Astrocyte (in vitro differentiated cells and primary cell): ENCODE measurements around the gene LRRC31. TPM values are rescaled to one million over a fixed set of nuclear protein-coding genes. Genes with fewer than 3 reads are reported as not detected.

Source experiments
- DNase-seq: peaks from one replicate; pipeline ENCODE4 v3.0.0-alpha.2; 2010; ENCODE audit warnings: low read depth
- FAIRE-seq: peaks from 2 replicates; lab custom pipeline; 2011; peaks lifted over from hg19 to GRCh38; lab: Jason Lieb, UNC
- H2AFZ ChIP-seq: 2 replicates; pipeline ENCODE4 v1.6.0; 2012; ENCODE audit warnings: low read depth, low read length, inconsistent platforms
- H3K27ac ChIP-seq: 2 replicates; pipeline ENCODE4 v1.5.1; 2011; ENCODE audit warnings: low read depth, low read length, inconsistent platforms
- H3K27me3 ChIP-seq: 2 replicates; pipeline ENCODE4 v1.6.0; 2011; ENCODE audit warnings: low read length, inconsistent platforms; ENCODE audit not compliant: insufficient read depth
- H3K36me3 ChIP-seq: 2 replicates; pipeline ENCODE4 v1.5.1; 2011; ENCODE audit warnings: low read length, inconsistent platforms; ENCODE audit not compliant: insufficient read depth
- H3K4me1 ChIP-seq: 2 replicates; pipeline ENCODE4 v1.5.1; 2011; ENCODE audit warnings: low read length, inconsistent platforms; ENCODE audit not compliant: insufficient read depth
- H3K4me2 ChIP-seq: 2 replicates; pipeline ENCODE4 v1.6.0; 2012; ENCODE audit warnings: low read length, inconsistent platforms
- H3K4me3 ChIP-seq: 2 replicates; pipeline ENCODE4 v1.5.1; 2011; ENCODE audit warnings: low read depth, mild to moderate bottlenecking, low read length, inconsistent platforms; ENCODE audit not compliant: insufficient read depth
- H3K79me2 ChIP-seq: 2 replicates; pipeline ENCODE4 v1.6.0; 2012; ENCODE audit warnings: mild to moderate bottlenecking, low read length, inconsistent platforms; ENCODE audit not compliant: insufficient read depth
- H3K9ac ChIP-seq: 2 replicates; pipeline ENCODE4 v1.6.0; 2012; ENCODE audit warnings: mild to moderate bottlenecking, low read length, inconsistent platforms
- H3K9me3 ChIP-seq: 2 replicates; pipeline ENCODE4 v1.5.1; 2012; ENCODE audit warnings: low read depth, mild to moderate bottlenecking, low read length, inconsistent platforms; ENCODE audit not compliant: insufficient read depth
- H4K20me1 ChIP-seq: 2 replicates; pipeline ENCODE4 v1.6.0; 2012; ENCODE audit warnings: low read length, inconsistent platforms; ENCODE audit not compliant: insufficient read depth
- H3K27ac Mint-ChIP-seq: one replicate; pipeline ENCODE4 v1.8.0; 2021; ENCODE audit warnings: mild to moderate bottlenecking, mixed read lengths; ENCODE audit not compliant: unreplicated experiment
- H3K27me3 Mint-ChIP-seq: one replicate; pipeline ENCODE4 v1.8.0; 2021; ENCODE audit warnings: low read depth, mixed read lengths; ENCODE audit not compliant: unreplicated experiment
- H3K36me3 Mint-ChIP-seq: one replicate; pipeline ENCODE4 v1.8.0; 2021; ENCODE audit warnings: low read depth, mixed read lengths; ENCODE audit not compliant: unreplicated experiment
- H3K4me1 Mint-ChIP-seq: one replicate; pipeline ENCODE4 v1.8.0; 2021; ENCODE audit warnings: low read depth, mixed read lengths; ENCODE audit not compliant: unreplicated experiment
- H3K4me3 Mint-ChIP-seq: one replicate; pipeline ENCODE4 v1.8.0; 2021; ENCODE audit warnings: mild to moderate bottlenecking, moderate library complexity, mixed read lengths; ENCODE audit not compliant: unreplicated experiment
- H3K9me3 Mint-ChIP-seq: one replicate; pipeline ENCODE4 v1.8.0; 2021; ENCODE audit warnings: mild to moderate bottlenecking, mixed read lengths; ENCODE audit not compliant: unreplicated experiment
- CTCF ChIP-seq: IDR thresholded peaks from 2 replicates; pipeline ENCODE4 v1.5.1; 2011; ENCODE audit warnings: low read depth, mild to moderate bottlenecking, inconsistent platforms, low read length, moderate library complexity; ENCODE audit not compliant: insufficient read depth
- EZH2 ChIP-seq: IDR thresholded peaks from 2 replicates; pipeline ENCODE4 v1.6.1; 2012; ENCODE audit warnings: mild to moderate bottlenecking, low read length, inconsistent platforms; ENCODE audit not compliant: insufficient read depth
- total RNA-seq: library from RNA; stranded (reverse); gene quantifications from 2 replicates; pipeline ENCODE4 v1.2.1, GENCODE V29; 2021

The LRRC31 gene
- total RNA-seq, 1 donor from 2014 or later: 0.16 TPM

GRCh38 chr3:169863458-169863899 is 6.3 kb downstream of the LRRC31 start:
- Histone ChIP-seq H2AFZ (no peak overlapping the region), H3K4me3 (no peak overlapping the region), H3K9me3 (no peaks in the 10 kb centered on the region), H4K20me1 (no peaks in the 10 kb centered on the region), H3K36me3 (no peaks in the 10 kb centered on the region), H3K79me2 (no peaks in the 10 kb centered on the region), H3K4me1 (no peaks in the 10 kb centered on the region), H3K27ac (no peak overlapping the region), H3K27me3 (no peaks in the 10 kb centered on the region), H3K4me2 (no peak overlapping the region), H3K9ac (no peak overlapping the region)
- DNase-seq: peak; percentile 46
- no peak for FAIRE-seq
- Mint-ChIP-seq H3K36me3 (no peaks in the 10 kb centered on the region), H3K4me3 (no peak overlapping the region), H3K4me1 (no peaks in the 10 kb centered on the region), H3K27me3 (peaks cover 7% of the 10 kb centered on the region), H3K27ac (no peak overlapping the region), H3K9me3 (no peaks in the 10 kb centered on the region)
- TF ChIP-seq CTCF (peak; percentile 97), EZH2 (no peak)

- Histone ChIP-seq H2AFZ (no peak overlapping the region), H3K79me2 (no peaks in the 10 kb centered on the region), H3K27me3 (peaks cover 5% of the 10 kb centered on the region), H3K36me3 (no peaks in the 10 kb centered on the region), H3K4me1 (no peaks in the 10 kb centered on the region), H3K9ac (no peak overlapping the region), H4K20me1 (no peaks in the 10 kb centered on the region), H3K4me3 (no peak overlapping the region), H3K9me3 (no peaks in the 10 kb centered on the region), H3K27ac (no peak overlapping the region), H3K4me2 (no peak overlapping the region)
- peaks cover 9% of the 10 kb centered on the region for H3K27me3 Mint-ChIP-seq
- no peaks in the 10 kb centered on the region for H3K36me3 Mint-ChIP-seq
- DNase-seq (no peak), FAIRE-seq (no peak)
- H3K4me3 Mint-ChIP-seq: no peak overlapping the region
- H3K27ac Mint-ChIP-seq: no peak overlapping the region
- TF ChIP-seq EZH2: no peak
- no peak for TF ChIP-seq CTCF
- H3K4me1 Mint-ChIP-seq: no peaks in the 10 kb centered on the region
- no peaks in the 10 kb centered on the region for H3K9me3 Mint-ChIP-seq
Observed at GRCh38 chr3:169861871-169862270, 7.9 kb downstream of the LRRC31 start.

GRCh38 chr3:169857811-169858210 is 11.9 kb downstream of the LRRC31 start:
- H3K9me3 ChIP-seq: no peaks in the 10 kb centered on the region
- DNase-seq (no peak), FAIRE-seq (no peak)
- H3K4me1 ChIP-seq: no peaks in the 10 kb centered on the region
- H3K27ac Mint-ChIP-seq: no peak overlapping the region
- H3K4me3 Mint-ChIP-seq: no peak overlapping the region
- no peak overlapping the region for H3K27ac ChIP-seq
- no peaks in the 10 kb centered on the region for H3K9me3 Mint-ChIP-seq
- H3K27me3 Mint-ChIP-seq: peaks cover 16% of the 10 kb centered on the region
- no peak overlapping the region for H3K9ac ChIP-seq
- H3K79me2 ChIP-seq: no peaks in the 10 kb centered on the region
- peaks cover 8% of the 10 kb centered on the region for H3K27me3 ChIP-seq
- no peak for TF ChIP-seq CTCF
- no peak for TF ChIP-seq EZH2
- H3K4me2 ChIP-seq: no peak overlapping the region
- no peak overlapping the region for H2AFZ ChIP-seq
- H3K36me3 Mint-ChIP-seq: no peaks in the 10 kb centered on the region
- no peaks in the 10 kb centered on the region for H4K20me1 ChIP-seq
- H3K4me1 Mint-ChIP-seq: no peaks in the 10 kb centered on the region
- no peaks in the 10 kb centered on the region for H3K36me3 ChIP-seq
- H3K4me3 ChIP-seq: no peak overlapping the region
